Left cardiac atrium (tissue), 4 donors: Measurements from ENCODE around the gene LYPD6B. TPM values are rescaled to one million over a fixed set of nuclear protein-coding genes. Genes with fewer than 3 reads are reported as not detected.

Experiments
- ATAC-seq, 2 donors: fragments of 200-7000 bp; cut with Tn5 transposase; one replicate each; pipeline ENCODE4 v1.9.1; 2020; ENCODE audit warnings: mild to moderate bottlenecking in 2 of 2, moderate library complexity in 2 of 2
- DNase-seq: peaks from one replicate; pipeline ENCODE4 v3.0.0-alpha.2; 2020
- intact Hi-C, 2 donors: fragments of 100-400 bp; cut with DNase I; formaldehyde crosslinking; loops; one replicate each; pipeline versions ENCODE4 v1.14.1 to v1.15.1; 2022 to 2023
- total RNA-seq, 2 donors: library from RNA; stranded (reverse); fragmentation: NEBNext Ultra II Directional; extraction: Animal tissue kit (Norgen Biotek cat#: 25700); gene quantifications; one replicate each; pipeline ENCODE4 v1.2.1, GENCODE V29; 2021
- donor health status: DM: no; HTN: yes; CAD: no.
- donor health status: DM: no; HTN: yes; CAD: no; lungs with severe emphysema.
- donor health status: DM: yes; HTN: yes; CAD: no.
- donor health status: Dilated cardiomyopathy.

Gene LYPD6B
- total RNA-seq, 2 donors from 2014 or later, result not detected

- intact Hi-C loops, result no loop called here
- no peak for DNase-seq
- ATAC-seq, result peak; percentile 41 to 89
These were observed 131.2 kb downstream of the LYPD6B start for GRCh38 chr2:149169656-149170055.

- intact Hi-C loops, result no loop called here
- ATAC-seq, result no peak
- no peak for DNase-seq
These were observed 131.7 kb downstream of the LYPD6B start for GRCh38 chr2:149170156-149170555.

DNA sequence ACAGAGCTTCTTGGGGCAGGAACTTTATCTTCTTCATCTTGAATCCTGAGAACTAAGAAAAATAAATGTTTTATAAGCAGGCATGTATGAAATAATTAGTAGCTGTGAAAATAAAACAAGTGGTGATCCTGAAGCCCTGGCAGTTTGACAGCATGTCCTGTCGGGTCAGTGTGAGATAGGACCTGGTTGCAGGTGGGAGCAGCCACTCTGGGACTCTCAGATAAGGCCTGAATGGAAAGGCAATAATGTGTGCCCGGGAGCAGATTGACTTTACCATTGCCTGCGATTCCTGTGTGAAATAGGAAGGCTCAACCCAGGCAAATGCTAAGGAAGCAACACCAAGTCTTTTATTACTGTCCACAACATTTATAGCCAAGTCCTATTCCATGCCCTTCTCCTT, 132.4 kb downstream of the LYPD6B start:
- intact Hi-C loops, result no loop called here
- DNase-seq, result no peak
- no peak for ATAC-seq

- intact Hi-C loops, result no loop called here
- no peak for DNase-seq
- no peak for ATAC-seq
These were observed 134.7 kb downstream of the LYPD6B start for GRCh38 chr2:149173220-149173619.

DNA sequence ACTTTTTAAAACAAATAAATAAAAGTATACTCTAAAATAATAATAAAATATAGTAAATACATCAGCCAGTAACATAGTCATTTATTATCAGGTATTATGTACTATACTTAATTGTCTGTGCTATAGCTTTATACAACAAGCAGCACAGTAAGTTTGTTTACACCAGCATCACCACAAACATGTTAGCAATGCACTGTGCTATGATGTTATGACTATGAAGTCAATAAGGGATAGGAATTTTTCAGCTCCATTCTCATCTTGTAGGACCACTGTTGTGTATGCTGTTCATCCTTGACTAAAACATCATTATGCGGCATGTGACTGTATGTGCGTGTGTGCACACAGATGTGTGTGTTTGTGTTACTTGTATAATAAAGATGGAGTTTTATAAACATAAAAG, 137.5 kb downstream of the LYPD6B start:
- ATAC-seq (no peak), DNase-seq (no peak)
- intact Hi-C loops, result no loop called here

GRCh38 chr2:149178612-149179011, 140.1 kb downstream of the LYPD6B start:
- DNase-seq, result no peak
- intact Hi-C loops, result no loop called here
- ATAC-seq, result no peak

DNA sequence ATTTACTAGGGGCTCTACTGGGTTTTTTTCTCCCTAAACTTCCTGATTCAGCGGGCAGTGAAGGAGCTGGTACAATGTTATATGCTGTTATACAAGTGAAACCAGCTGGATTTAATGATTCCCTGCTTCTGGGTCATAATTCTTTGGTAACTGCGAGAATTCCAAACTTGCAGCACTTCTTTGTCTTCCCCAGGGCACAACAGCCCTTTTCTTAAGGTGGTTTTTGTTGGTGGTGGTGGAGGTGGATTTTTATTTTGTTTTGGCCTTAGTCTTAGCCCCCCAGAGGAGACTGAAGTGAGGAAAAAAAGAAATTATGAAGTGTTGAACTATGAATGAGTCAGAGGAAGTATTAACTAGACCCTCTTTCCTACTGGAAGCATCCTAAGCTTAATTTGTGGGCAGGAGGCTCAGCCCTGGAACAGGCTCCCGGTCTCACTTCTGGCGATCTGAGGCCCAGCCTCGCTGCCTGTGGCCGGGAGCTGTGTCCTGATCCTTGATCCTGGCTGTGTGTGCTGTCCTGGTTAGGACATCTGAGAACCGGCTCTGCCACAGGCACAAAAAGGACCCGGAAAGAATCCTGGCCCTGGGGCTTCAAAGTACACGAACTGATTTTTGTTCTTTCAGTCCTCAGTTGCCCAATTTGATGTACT, 141.9 kb downstream of the LYPD6B start:
- DNase-seq (no peak), ATAC-seq (no peak)
- intact Hi-C loops, result no loop called here

DNA sequence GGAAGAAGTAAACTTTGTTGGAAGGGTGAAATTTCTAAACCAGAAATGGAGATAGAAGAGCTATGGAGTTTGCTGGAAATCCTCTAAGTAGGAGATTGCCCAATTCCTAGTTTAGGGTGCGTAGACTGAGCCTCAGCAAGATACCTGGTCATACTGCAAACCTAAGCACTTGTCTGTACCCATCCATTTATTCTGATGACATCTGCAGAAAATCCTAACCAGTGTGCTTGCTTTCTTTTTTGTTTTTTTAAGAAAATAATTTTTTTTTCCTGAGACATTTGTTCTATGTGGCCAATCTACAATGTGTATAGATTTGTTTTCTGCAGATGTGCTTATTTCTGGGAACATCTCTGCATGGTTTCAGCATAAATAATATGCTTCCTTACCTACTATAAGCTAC, 144.7 kb downstream of the LYPD6B start:
- DNase-seq (no peak), ATAC-seq (no peak)
- intact Hi-C loops, result no loop called here

GRCh38 chr2:149184991-149185390, 146.5 kb downstream of the LYPD6B start:
- ATAC-seq (no peak), DNase-seq (no peak)
- intact Hi-C loops, result no loop called here

- intact Hi-C loops, result no loop called here
- ATAC-seq (no peak), DNase-seq (no peak)
These were observed 147.5 kb downstream of the LYPD6B start for GRCh38 chr2:149185942-149186490.

- intact Hi-C loops, result no loop called here
- ATAC-seq (no peak), DNase-seq (no peak)
These were observed 148.6 kb downstream of the LYPD6B start for GRCh38 chr2:149187057-149187456.

DNA sequence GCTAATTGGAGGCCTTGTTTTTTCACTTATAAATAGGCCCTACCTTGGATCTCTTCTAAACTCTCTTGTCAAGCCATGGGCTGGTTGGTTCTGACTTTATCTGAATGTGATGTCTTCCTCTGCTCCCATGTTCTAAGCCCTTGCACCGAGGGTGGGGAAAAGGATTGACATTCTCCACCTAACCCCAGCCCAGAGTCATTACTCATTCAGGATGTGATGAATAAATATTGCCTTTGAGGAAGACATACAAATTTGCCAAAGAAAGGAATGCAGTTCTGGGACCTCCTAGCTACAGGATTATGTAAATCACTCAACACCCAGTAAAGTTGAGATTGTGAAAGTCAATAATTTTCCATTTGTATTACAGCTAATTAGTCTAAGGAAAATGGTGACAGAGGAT, 149.8 kb downstream of the LYPD6B start:
- DNase-seq, result no peak
- intact Hi-C loops, result no loop called here
- no peak for ATAC-seq

DNA sequence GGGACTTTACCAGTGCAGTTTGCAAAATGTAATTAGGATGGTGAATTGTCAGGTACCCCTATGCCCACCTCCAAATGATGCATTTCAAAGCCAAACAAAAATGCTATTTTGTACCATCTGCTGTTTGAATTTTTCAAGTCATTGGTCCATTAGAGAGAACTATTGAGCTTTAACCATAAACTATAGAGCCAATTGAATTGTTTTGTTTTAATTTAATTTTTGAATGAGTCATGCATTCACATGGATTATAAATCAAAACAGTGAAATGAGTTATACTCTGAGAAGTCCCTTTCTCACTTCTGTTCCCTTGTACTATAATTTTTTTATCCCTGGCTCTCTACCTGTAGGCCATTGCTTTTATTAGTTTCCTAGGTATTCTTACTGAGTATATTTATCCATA, 151.3 kb downstream of the LYPD6B start:
- no peak for ATAC-seq

GRCh38 chr2:149191915-149192314, 153.4 kb downstream of the LYPD6B start:
- DNase-seq, result no peak
- intact Hi-C loops, result no loop called here
- ATAC-seq, result no peak

More for the DNA sequence above, 151.3 kb downstream of the LYPD6B start:
- intact Hi-C loops, result no loop called here
- DNase-seq, result no peak

GRCh38 chr2:149192427-149192826, 153.9 kb downstream of the LYPD6B start:
- ATAC-seq (no peak), DNase-seq (no peak)
- intact Hi-C loops, result no loop called here

GRCh38 chr2:149200109-149200520, 161.6 kb downstream of the LYPD6B start:
- ATAC-seq (peak; percentile 78 to 94), DNase-seq (no peak)
- intact Hi-C loops, result no loop called here

DNA sequence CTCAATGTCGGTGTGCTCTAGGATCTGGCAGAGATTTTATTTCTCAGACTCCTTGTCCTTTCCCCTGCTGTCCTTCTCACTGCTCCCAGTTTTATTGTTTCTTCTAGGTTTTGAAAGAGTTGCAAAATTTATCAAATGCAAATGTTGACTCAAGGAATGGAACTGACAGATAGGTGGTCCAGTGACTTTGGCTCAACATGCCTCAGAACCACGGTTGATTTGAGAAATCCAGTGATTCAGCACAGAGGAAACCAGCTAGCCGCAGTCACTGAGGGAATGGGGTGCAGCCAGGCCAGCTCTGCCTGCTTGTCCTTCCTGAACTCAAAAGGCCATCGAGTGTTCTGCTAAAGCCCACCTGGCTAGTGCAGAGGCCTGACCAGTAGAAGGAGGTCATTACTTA, 166.2 kb downstream of the LYPD6B start:
- no peak for DNase-seq
- ATAC-seq, result no peak
- intact Hi-C loops, result no loop called here

DNA sequence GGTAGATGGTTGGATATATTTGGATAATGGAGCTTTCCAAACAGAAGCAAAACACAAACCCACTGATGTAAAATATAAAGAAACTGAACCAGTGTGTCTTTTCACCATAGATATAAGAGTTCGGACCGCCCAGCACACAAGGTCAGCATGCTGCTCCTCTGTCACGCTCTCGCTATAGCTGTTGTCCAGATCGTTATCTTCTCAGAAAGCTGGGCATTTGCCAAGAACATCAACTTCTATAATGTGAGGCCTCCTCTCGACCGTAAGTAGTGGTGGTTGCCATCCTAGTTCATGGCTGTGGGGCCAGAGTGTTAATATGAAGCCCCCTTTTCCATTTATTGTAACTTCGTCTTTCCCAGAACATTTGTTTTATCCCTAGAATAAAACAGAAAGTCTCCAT, 166.6 kb downstream of the LYPD6B start:
- intact Hi-C loops, result no loop called here
- ATAC-seq, result no peak
- no peak for DNase-seq

GRCh38 chr2:149213764-149214493, 175.4 kb downstream of the LYPD6B start:
- DNase-seq (no peak), ATAC-seq (no peak)
- intact Hi-C loops, result no loop called here

- intact Hi-C loops, result no loop called here
- no peak for ATAC-seq
These were observed 180.0 kb downstream of the LYPD6B start for GRCh38 chr2:149218497-149218896.

DNA sequence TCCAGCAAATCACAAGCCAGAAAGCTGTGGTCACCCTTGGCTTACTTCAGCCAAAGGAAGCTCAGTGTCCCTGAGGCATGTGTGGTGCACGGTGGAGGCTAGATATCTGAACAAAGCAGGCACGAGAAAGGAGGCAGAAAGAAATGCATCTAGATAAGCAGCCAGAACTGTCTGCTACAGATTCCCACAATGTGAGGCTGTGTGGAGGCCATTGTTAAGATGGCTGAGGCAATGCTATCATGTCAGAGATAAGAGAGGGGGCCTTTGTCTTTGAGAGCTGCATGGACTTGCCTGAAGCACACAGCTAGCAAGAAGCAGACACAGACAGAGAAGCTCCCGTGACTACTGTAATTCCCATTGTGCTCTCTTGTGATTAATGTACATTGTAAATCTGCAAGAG, 181.4 kb downstream of the LYPD6B start:
- intact Hi-C loops, result no loop called here
- ATAC-seq, result no peak

More at GRCh38 chr2:149218497-149218896, 180.0 kb downstream of the LYPD6B start:
- no peak for DNase-seq

More for the DNA sequence above, 181.4 kb downstream of the LYPD6B start:
- DNase-seq, result no peak
